ENCODE data around the gene ZFP82.
A peak's percentile ranks its signal among the peaks of the same experiment; 100 is the strongest.

Gene ZFP82

GRCh38 chr19:36418287-36419001, at the start of gene ZFP82:
ZFP82 (minus strand) TSS chr19:36418644; CDS start chr19:36409789, 8,855 bp downstream.
- peak; percentile 52 to 69 (median 64) for DNase-seq (ENCODE audit: low read depth in 3 of 3)

GRCh38 chr19:36460046-36460445, 41.6 kb upstream of the ZFP82 start:
- no peak for DNase-seq (ENCODE audit: low read depth in 3 of 3)

GRCh38 chr19:36456831-36457230, 38.4 kb upstream of the ZFP82 start:
- no peak for DNase-seq (ENCODE audit: low read depth in 3 of 3)

- DNase-seq (ENCODE audit: low read depth in 3 of 3), result no peak
Observed at GRCh38 chr19:36449059-36449670, 30.7 kb upstream of the ZFP82 start.

- DNase-seq (ENCODE audit: low read depth in 3 of 3), result no peak
Observed at GRCh38 chr19:36441339-36441738, 22.9 kb upstream of the ZFP82 start.

- no peak for DNase-seq (ENCODE audit: low read depth in 3 of 3)
Observed at GRCh38 chr19:36436531-36436930, 18.1 kb upstream of the ZFP82 start.

GRCh38 chr19:36423925-36424324, 5.5 kb upstream of the ZFP82 start:
- DNase-seq (ENCODE audit: low read depth in 3 of 3), result no peak

GRCh38 chr19:36421749-36422481, 3.5 kb upstream of the ZFP82 start:
- no peak for DNase-seq (ENCODE audit: low read depth in 3 of 3)

- no peak for DNase-seq (ENCODE audit: low read depth in 3 of 3)
Observed at GRCh38 chr19:36420961-36421748, 2.7 kb upstream of the ZFP82 start.

GRCh38 chr19:36417752-36418286, 625 bp downstream of the ZFP82 start:
- peak in 1 of 3 experiments; percentile 8 for DNase-seq (ENCODE audit: low read depth in 3 of 3)

GRCh38 chr19:36409841-36410240, 8.6 kb downstream of the ZFP82 start:
- no peak for DNase-seq (ENCODE audit: low read depth in 3 of 3)

GRCh38 chr19:36408101-36408500, 10.3 kb downstream of the ZFP82 start:
- no peak for DNase-seq (ENCODE audit: low read depth in 3 of 3)

- DNase-seq (ENCODE audit: low read depth in 3 of 3), result no peak
Observed at GRCh38 chr19:36404498-36404897, 13.9 kb downstream of the ZFP82 start.

GRCh38 chr19:36401475-36401874, 17.0 kb downstream of the ZFP82 start:
- no peak for DNase-seq (ENCODE audit: low read depth in 3 of 3)

- DNase-seq (ENCODE audit: low read depth in 3 of 3), result no peak
Observed at GRCh38 chr19:36398571-36398970, 19.9 kb downstream of the ZFP82 start.

- no peak for DNase-seq (ENCODE audit: low read depth in 3 of 3)
Observed at GRCh38 chr19:36392916-36393673, 25.3 kb downstream of the ZFP82 start.

GRCh38 chr19:36379510-36379819, 39.0 kb downstream of the ZFP82 start:
- no peak for DNase-seq (ENCODE audit: low read depth in 3 of 3)

- DNase-seq (ENCODE audit: low read depth in 3 of 3), result peak; percentile 92 to 96 (median 94)
Observed at GRCh38 chr19:36378625-36379509, 39.6 kb downstream of the ZFP82 start, which contains the start of gene ZFP14. ZFP14 (minus strand) TSS chr19:36379201; CDS start chr19:36367892, 11,309 bp downstream.

GRCh38 chr19:36377541-36378178, 40.8 kb downstream of the ZFP82 start:
- DNase-seq (ENCODE audit: low read depth in 3 of 3), result no peak
